Hepatocyte (in vitro differentiated cells): Measurements from ENCODE around the gene CUBN.

Experiments
- CTCF ChIP-seq: fragments of 200-600 bp; sonication (generic); IDR thresholded peaks from 2 replicates; pipeline ENCODE4 v1.5.1; 2016; ENCODE audit warnings: antibody characterized with exemption, mild to moderate bottlenecking; ENCODE audit not compliant: poor library complexity
- EZH2 ChIP-seq: fragments of 200-600 bp; sonication (generic); IDR thresholded peaks from 2 replicates; pipeline ENCODE4 v1.6.1; 2016; ENCODE audit warnings: antibody characterized with exemption, mild to moderate bottlenecking, borderline replicate concordance
- EZH2phosphoT487 ChIP-seq: fragments of 200-600 bp; sonication (generic); IDR thresholded peaks from one replicate; pipeline ENCODE4 v1.6.1; 2018; ENCODE audit warnings: antibody characterized with exemption, mild to moderate bottlenecking, low read depth, moderate library complexity; ENCODE audit not compliant: unreplicated experiment, severe bottlenecking

GRCh38 chr10:16984242-16984641 lies 145.4 kb downstream of the CUBN start:
- TF ChIP-seq EZH2phosphoT487, result no peak
- no peak for TF ChIP-seq CTCF
- no peak for TF ChIP-seq EZH2
